K562 (cell line): ENCODE data around the gene MALAT1. TPM values are rescaled to one million over a fixed set of nuclear protein-coding genes. Genes with fewer than 3 reads are reported as not detected.

ENCODE experiments used
- CCNT2 ChIP-seq: IDR thresholded peaks from 2 replicates; pipeline ENCODE4 v1.6.1; 2011; ENCODE audit warnings: borderline replicate concordance, low read depth, mild to moderate bottlenecking, moderate library complexity, mixed read lengths, low read length; ENCODE audit not compliant: insufficient read length; ENCODE audit errors: extremely low read depth
- CEBPG ChIP-seq, 3 experiments: fragments of 200-800 bp in 1 of 3; sonication (Bioruptor generic) in 1 of 3; sonication (generic) in 1 of 3; formaldehyde crosslinking in 1 of 3; IDR thresholded peaks in 2 of 3; conservative IDR thresholded peaks in 1 of 3; 2 replicates each; pipeline versions ENCODE4 v1.6.1 to v1.8.0; 2016 to 2022; ENCODE audit warnings: missing compliant biosample characterization in 2 of 3, missing genetic modification characterization in 2 of 3, mild to moderate bottlenecking in 1 of 3, missing genetic modification reagents in 1 of 3
- DACH1 ChIP-seq: fragments of 450-650 bp; IDR thresholded peaks from 2 replicates; pipeline ENCODE4 v1.6.1; 2018; ENCODE audit not compliant: partially characterized antibody
- ERF ChIP-seq: fragments of 450-650 bp; formaldehyde crosslinking; IDR thresholded peaks from 2 replicates; pipeline ENCODE4 v1.4.0; 2020; ENCODE audit warnings: mild to moderate bottlenecking, mixed read lengths
- FOXK1 ChIP-seq: sonication (generic); formaldehyde crosslinking; IDR thresholded peaks from 2 replicates; pipeline ENCODE4 v1.8.0; 2022; ENCODE audit warnings: missing genetic modification reagents, mild to moderate bottlenecking, borderline replicate concordance
- KAT7 ChIP-seq: sonication (generic); formaldehyde crosslinking; IDR thresholded peaks from 2 replicates; pipeline ENCODE4 v1.8.0; 2022; ENCODE audit warnings: missing genetic modification reagents, mild to moderate bottlenecking, borderline replicate concordance
- KDM5B ChIP-seq: fragments of 200-600 bp; sonication (generic); IDR thresholded peaks from 2 replicates; pipeline ENCODE4 v1.6.1; 2012; ENCODE audit warnings: low read depth, mild to moderate bottlenecking, moderate library complexity, low read length, control low read depth, inconsistent platforms; ENCODE audit not compliant: insufficient replicate concordance
- MBD1 ChIP-seq: fragments of 250-450 bp; sonication (Bioruptor Pico); IDR thresholded peaks from 2 replicates; pipeline ENCODE4 v1.8.0; 2022; ENCODE audit warnings: inconsistent platforms
- NRF1 ChIP-seq, 2 experiments: fragments of 450-650 bp; IDR thresholded peaks in 1 of 2; conservative IDR thresholded peaks in 1 of 2; 2 replicates each; pipeline ENCODE4 v1.6.1; 2014; ENCODE audit warnings: mild to moderate bottlenecking in 2 of 2
- POLR3A ChIP-seq: IDR thresholded peaks from 2 replicates; pipeline ENCODE4 v1.6.1; 2011; ENCODE audit warnings: borderline replicate concordance, mild to moderate bottlenecking, moderate library complexity; ENCODE audit not compliant: insufficient read length, insufficient read depth; ENCODE audit errors: extremely low read depth
- RFX7 ChIP-seq: fragments of 250-450 bp; sonication (Bioruptor Pico); IDR thresholded peaks from 2 replicates; pipeline ENCODE4 v1.5.1; 2021; ENCODE audit warnings: mild to moderate bottlenecking
- SMAD2 ChIP-seq: fragments of 150-350 bp; IDR thresholded peaks from 2 replicates; pipeline ENCODE4 v1.6.1; 2014; ENCODE audit warnings: low read depth, mild to moderate bottlenecking, low read length
- SMAD3 ChIP-seq: fragments of 450-650 bp; formaldehyde crosslinking; conservative IDR thresholded peaks from 2 replicates; pipeline ENCODE4 v1.4.0; 2020; ENCODE audit warnings: mild to moderate bottlenecking
- TBP ChIP-seq: optimal IDR thresholded peaks from 2 replicates; pipeline ENCODE3; 2011; ENCODE audit warnings: low read depth, low read length, improper control_type of control experiment
- ZFP36 ChIP-seq: fragments of 150-350 bp; IDR thresholded peaks from 2 replicates; pipeline ENCODE4 v1.6.1; 2018; ENCODE audit warnings: low read length, low read depth; ENCODE audit not compliant: partially characterized antibody
- ZHX1 ChIP-seq: fragments of 150-350 bp; conservative IDR thresholded peaks from 2 replicates; pipeline ENCODE4 v1.6.1; 2014; ENCODE audit warnings: low read length
- ZNF518B ChIP-seq: fragments of 250-450 bp; sonication (Bioruptor Pico); IDR thresholded peaks from 2 replicates; pipeline ENCODE4 v1.5.0; 2021; ENCODE audit warnings: mild to moderate bottlenecking, moderate library complexity
- ZNF551 ChIP-seq: fragments of 250-450 bp; sonication (Bioruptor Pico); IDR thresholded peaks from 2 replicates; pipeline ENCODE4 v1.5.0; 2021; ENCODE audit warnings: mild to moderate bottlenecking, moderate library complexity
- ZNF830 ChIP-seq: fragments of 250-450 bp; sonication (Bioruptor Pico); IDR thresholded peaks from 2 replicates; pipeline ENCODE4 v1.5.0; 2021; ENCODE audit warnings: mild to moderate bottlenecking
- polyA plus RNA-seq, 8 experiments: library from polyadenylated mRNA; depleted of rRNA in 4 of 8; stranded (reverse) in 5 of 8; unstranded in 3 of 8; fragments of >200 nt; fragmentation: Nextera tagmentation in 2 of 8; fragmentation: Illumina TruSeq in 1 of 8; extraction: Ambion mirVana in 2 of 8; extraction: Trizol in 1 of 8; gene quantifications; 2 replicates each; pipeline versions ENCODE4 v1.2.1 to v1.2.3, GENCODE V29; 2011 to 2014; ENCODE audit warnings: inconsistent platforms in 1 of 8, missing spikeins in 1 of 8
- total RNA-seq, 7 experiments: library from RNA; depleted of rRNA in 6 of 7; stranded (reverse); fragments of >200 nt in 6 of 7; fragmentation: Illumina TruSeq in 2 of 7; extraction: Trizol in 2 of 7; gene quantifications; 2 replicates each; pipeline versions ENCODE4 v1.2.1 to v1.2.3, GENCODE V29; 2011 to 2021; ENCODE audit warnings: low replicate concordance in 1 of 7

MALAT1 gene
- total and polyA plus RNA-seq, 9 of the 15 experiments (the other 6 are each of a cell fraction or from before 2014, with no cell fraction given) = 363 to 8,715 (median 2,351) TPM

GRCh38 chr11:65506772-65507505 is 8.1 kb downstream of the MALAT1 start (continued):
- peak; percentile 21 for TF ChIP-seq ZHX1
- TF ChIP-seq ZNF551 = peak; percentile 96
- TF ChIP-seq POLR3A = peak; percentile 45
- TF ChIP-seq CCNT2 = peak; percentile 97
- peak; percentile 97 for TF ChIP-seq RFX7 (CRISPR knock-in tag)
- no peak for TF ChIP-seq TBP
- TF ChIP-seq SMAD3 (CRISPR knock-in tag) = peak; percentile 95
- no peak for TF ChIP-seq ZFP36
- peak; percentile 99 for TF ChIP-seq ERF
- TF ChIP-seq CEBPG (CRISPR knock-in tag; IDR thresholded peaks at IDR 0.05) = no peak
- TF ChIP-seq CEBPG (tag; conservative IDR thresholded peaks at IDR 0.05 in 1 of 2, IDR thresholded peaks at IDR 0.05 in 1 of 2) = no peak
- TF ChIP-seq ZNF518B (CRISPR knock-in tag) = peak; percentile 91
- TF ChIP-seq NRF1 (conservative IDR thresholded peaks at IDR 0.05 in 1 of 2, IDR thresholded peaks at IDR 0.05 in 1 of 2) = no peak; a peak in 2 of 4 replicates
- no peak for TF ChIP-seq DACH1
- peak; percentile 48; the same call in 1 of the 2 replicates for TF ChIP-seq KAT7 (CRISPR knock-in tag)
- no peak for TF ChIP-seq SMAD2
- peak; percentile 20; the same call in 1 of the 2 replicates for TF ChIP-seq FOXK1 (CRISPR knock-in tag)
- no peak for TF ChIP-seq MBD1
- TF ChIP-seq KDM5B = peak; percentile 82
- TF ChIP-seq ZNF830 (CRISPR knock-in tag) = peak; percentile 99
